ENCODE data around the gene POLR2E.

Gene POLR2E

GRCh38 chr19:1093811-1094553 lies 1.2 kb downstream of the POLR2E start:
- H3K4me3 ChIP-seq (replicated peaks; ENCODE audit: low read depth, low read length) = peak overlapping the region; percentile 98
- no peak for TF ChIP-seq CTCF (IDR thresholded peaks at IDR 0.05; ENCODE audit: low read depth, low read length, missing control alignments)
- DNase-seq (ENCODE audit: extremely low read depth, low read depth) = no peak

GRCh38 chr19:1093330-1093729 lies 1.8 kb downstream of the POLR2E start:
- no peak for DNase-seq (ENCODE audit: extremely low read depth, low read depth)

GRCh38 chr19:1091544-1092175 lies 3.5 kb downstream of the POLR2E start:
- no peak overlapping the region for H3K4me3 ChIP-seq (replicated peaks; ENCODE audit: low read depth, low read length)
- DNase-seq (ENCODE audit: extremely low read depth, low read depth) = no peak
- TF ChIP-seq CTCF (IDR thresholded peaks at IDR 0.05; ENCODE audit: low read depth, low read length, missing control alignments) = no peak

More at GRCh38 chr19:1093330-1093729, 1.8 kb downstream of the POLR2E start:
- H3K4me3 ChIP-seq (replicated peaks; ENCODE audit: low read depth, low read length) = peak overlapping the region; percentile 98
- TF ChIP-seq CTCF (IDR thresholded peaks at IDR 0.05; ENCODE audit: low read depth, low read length, missing control alignments) = no peak

- no peak overlapping the region for H3K4me3 ChIP-seq (replicated peaks; ENCODE audit: low read depth, low read length)
- TF ChIP-seq CTCF (IDR thresholded peaks at IDR 0.05; ENCODE audit: low read depth, low read length, missing control alignments) = no peak
- DNase-seq (ENCODE audit: extremely low read depth, low read depth) = no peak
Measured at GRCh38 chr19:1090731-1091543, 4.2 kb downstream of the POLR2E start.

GRCh38 chr19:1089891-1090290 lies 5.3 kb downstream of the POLR2E start:
- no peak for TF ChIP-seq CTCF (IDR thresholded peaks at IDR 0.05; ENCODE audit: low read depth, low read length, missing control alignments)
- no peak for DNase-seq (ENCODE audit: extremely low read depth, low read depth)
- H3K4me3 ChIP-seq (replicated peaks; ENCODE audit: low read depth, low read length) = no peak overlapping the region

DNA sequence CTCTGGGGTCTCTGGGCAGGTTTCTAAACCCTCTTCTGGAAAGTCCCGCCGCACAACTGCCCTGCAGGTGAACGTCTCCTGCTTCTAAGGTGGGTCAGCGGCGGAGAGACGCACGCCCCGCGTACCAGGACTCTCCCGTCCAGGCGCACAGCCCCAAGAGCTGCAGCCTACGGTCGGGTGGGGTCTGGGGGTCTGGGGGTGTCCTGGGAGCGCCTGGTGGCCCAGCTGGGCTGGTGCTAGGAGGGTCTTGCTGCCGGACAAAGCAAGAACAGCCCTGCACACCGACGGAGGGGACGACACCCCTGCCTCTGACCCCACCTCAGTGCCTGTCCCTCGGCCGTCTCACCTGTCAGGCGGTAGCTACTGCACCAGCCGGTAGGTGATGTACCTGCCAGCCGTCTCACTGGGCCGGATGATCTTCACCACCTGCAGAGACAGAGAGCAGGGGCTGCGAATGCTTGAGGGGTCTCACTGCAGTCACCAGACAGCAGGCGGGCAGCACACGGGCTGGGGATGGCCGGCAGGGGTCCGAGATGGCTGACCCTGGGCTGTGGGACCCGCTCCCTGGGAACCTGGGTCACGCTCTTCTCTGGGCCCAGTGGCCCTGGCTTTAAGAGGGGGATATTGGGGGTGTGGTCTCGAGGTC lies 5.9 kb downstream of the POLR2E start:
- TF ChIP-seq CTCF (IDR thresholded peaks at IDR 0.05; ENCODE audit: low read depth, low read length, missing control alignments) = no peak
- DNase-seq (ENCODE audit: extremely low read depth, low read depth) = no peak
- no peak overlapping the region for H3K4me3 ChIP-seq (replicated peaks; ENCODE audit: low read depth, low read length)
